Measurements from ENCODE around the gene JHY.
A peak's percentile ranks its signal among the peaks of the same experiment; 100 is the strongest.

Gene JHY

DNA sequence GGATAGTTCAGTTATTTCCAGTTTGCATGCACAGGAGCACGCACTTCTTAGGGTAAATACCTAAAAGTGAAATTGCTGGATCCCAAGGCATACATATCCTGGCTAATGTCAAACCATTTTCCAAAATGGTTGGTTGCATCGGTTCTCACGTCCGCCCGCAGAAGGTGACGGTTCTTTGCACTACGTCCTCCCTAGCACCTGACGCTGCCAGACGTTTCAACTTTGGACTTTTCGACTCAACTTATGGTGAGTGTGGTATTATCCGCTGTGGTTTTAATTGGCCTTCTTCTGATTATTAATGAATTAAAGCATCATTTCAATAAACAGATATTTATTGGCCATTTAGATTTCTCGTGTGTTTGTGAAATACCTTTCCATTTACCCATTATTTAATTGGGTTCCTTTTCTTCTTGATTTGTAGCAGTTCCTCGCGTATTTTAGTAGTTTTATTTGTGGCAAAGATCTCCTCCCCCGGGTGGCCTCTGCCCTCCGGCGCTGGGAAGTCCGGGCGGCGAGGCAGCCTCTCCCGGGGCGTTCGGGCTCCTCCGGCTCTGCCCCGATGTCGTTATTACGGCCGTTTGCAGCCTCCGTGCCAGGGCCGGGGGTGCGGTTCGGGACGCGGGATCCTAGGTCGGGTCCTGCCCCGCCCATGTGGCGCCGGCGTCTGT is at the start of gene JHY:
TSS of gene JHY (plus strand) at position 571 of the 668 bp plus-strand sequence. CDS start 3,091 bp downstream, outside the sequence.
- peak within 1 kb of the TSS; percentile 56 for H3K4me3 ChIP-seq (ENCODE audit: low read length)
- TF ChIP-seq CTCF (IDR thresholded peaks at IDR 0.05; ENCODE audit: insufficient read depth, low read depth, low read length, missing control alignments): no peak
- peak; percentile 25 for DNase-seq (ENCODE audit: low read depth)

- no peak overlapping the region for H3K4me3 ChIP-seq (ENCODE audit: low read length)
- no peak for TF ChIP-seq CTCF (IDR thresholded peaks at IDR 0.05; ENCODE audit: insufficient read depth, low read depth, low read length, missing control alignments)
- DNase-seq (ENCODE audit: low read depth): no peak
Measured at GRCh38 chr11:122833846-122834464, 48.6 kb upstream of the JHY start.

GRCh38 chr11:122836916-122837315 is 45.6 kb upstream of the JHY start:
- no peak overlapping the region for H3K4me3 ChIP-seq (ENCODE audit: low read length)
- no peak for DNase-seq (ENCODE audit: low read depth)
- no peak for TF ChIP-seq CTCF (IDR thresholded peaks at IDR 0.05; ENCODE audit: insufficient read depth, low read depth, low read length, missing control alignments)

DNA sequence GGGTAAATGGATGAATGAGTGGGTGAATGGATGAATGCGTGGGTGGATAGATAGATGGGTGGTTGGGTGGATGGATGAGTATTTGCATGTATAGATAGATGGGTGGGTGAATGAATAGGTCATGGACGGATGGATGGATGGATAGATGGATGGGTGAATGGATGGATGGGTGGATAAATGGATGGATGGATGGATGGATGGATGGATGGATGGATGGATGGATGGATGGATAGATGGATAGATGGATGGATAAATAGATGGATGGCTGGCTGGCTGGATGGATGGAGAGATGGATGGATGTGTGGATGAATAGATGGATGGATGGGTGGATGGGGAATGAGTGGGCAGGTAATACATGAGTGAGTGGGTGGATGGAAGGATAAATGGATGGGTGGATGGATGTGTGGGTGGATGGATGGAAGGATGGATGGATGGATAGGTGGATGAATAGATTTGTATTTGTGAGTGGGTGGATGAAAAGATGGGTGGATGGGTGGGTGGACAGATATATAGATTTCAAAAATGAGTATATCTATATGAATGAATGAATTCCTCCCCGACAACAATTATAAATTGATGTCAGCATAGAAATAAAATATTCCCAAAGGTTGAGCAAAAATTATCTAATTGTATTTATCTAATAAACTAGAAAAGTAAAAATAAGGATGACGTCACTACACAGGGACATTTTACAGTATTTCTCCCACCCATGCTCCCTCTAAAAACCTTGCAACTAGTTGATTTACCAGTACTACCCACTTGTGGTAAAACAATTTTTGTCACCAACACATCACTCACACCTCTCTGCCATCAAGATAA is 44.8 kb upstream of the JHY start:
- no peak overlapping the region for H3K4me3 ChIP-seq (ENCODE audit: low read length)
- no peak for TF ChIP-seq CTCF (IDR thresholded peaks at IDR 0.05; ENCODE audit: insufficient read depth, low read depth, low read length, missing control alignments)
- DNase-seq (ENCODE audit: low read depth): no peak

DNA sequence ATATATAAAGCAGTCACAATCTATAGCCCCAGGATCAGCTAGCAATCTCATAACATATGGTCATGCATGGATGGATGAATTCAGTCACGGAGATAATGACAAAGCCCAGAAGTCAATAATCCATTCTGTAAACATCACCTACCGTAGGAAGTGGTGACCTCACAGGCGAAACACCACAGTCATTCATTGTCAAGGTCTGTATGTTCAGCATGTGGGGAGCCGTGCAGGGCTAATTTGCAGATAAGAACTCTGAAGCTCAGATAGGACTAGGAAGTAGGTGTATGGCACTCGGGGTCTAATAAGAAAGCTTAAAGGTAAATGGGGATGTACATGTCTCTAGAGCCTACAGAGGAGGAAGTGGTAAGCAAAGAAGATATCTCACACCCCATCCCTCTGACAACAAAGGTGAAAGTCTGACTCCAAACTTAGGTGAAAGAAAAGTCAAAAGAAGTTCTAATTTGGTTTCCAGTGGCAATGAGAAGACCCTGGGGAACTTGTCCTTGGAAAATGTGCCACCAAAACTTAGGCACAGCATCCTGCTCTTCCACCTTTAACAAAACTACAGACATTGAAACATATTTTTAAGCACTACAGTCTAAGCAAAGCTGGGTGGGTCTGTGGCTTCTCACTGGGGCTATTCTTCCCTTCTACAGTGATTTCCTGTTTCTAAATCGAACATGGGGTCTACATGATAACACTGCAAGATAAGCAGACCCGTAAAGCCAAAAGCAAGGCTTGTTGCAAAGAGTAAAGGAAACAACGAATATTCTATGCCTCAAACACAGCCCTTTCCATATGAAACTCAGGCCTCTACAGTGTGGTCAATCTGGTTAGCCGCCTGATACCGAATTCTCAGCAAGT is 39.0 kb upstream of the JHY start:
- H3K4me3 ChIP-seq (ENCODE audit: low read length): no peak overlapping the region
- no peak for DNase-seq (ENCODE audit: low read depth)
- TF ChIP-seq CTCF (IDR thresholded peaks at IDR 0.05; ENCODE audit: insufficient read depth, low read depth, low read length, missing control alignments): no peak

GRCh38 chr11:122847466-122847865 is 35.1 kb upstream of the JHY start:
- TF ChIP-seq CTCF (IDR thresholded peaks at IDR 0.05; ENCODE audit: insufficient read depth, low read depth, low read length, missing control alignments): no peak
- no peak for DNase-seq (ENCODE audit: low read depth)

More at GRCh38 chr11:122847466-122847865, 35.1 kb upstream of the JHY start:
- no peak overlapping the region for H3K4me3 ChIP-seq (ENCODE audit: low read length)

Measured in epithelial cell of esophagus (primary cell).